GM12865 (cell line): ENCODE results near the gene CHAF1A.
A peak's percentile ranks its signal among the peaks of the same experiment; 100 is the strongest.

ENCODE experiments used
- DNase-seq: peaks from one replicate; pipeline ENCODE4 v3.0.0; 2010; ENCODE audit warnings: low read depth
- H3K4me3 ChIP-seq: 2 replicates; pipeline ENCODE4 v1.5.1; 2011; ENCODE audit warnings: mild to moderate bottlenecking, low read depth, low read length, control low read depth
- CTCF ChIP-seq: IDR thresholded peaks from 2 replicates; pipeline ENCODE4 v1.5.1; 2011; ENCODE audit warnings: low read length, control low read depth, low read depth, inconsistent platforms; ENCODE audit not compliant: insufficient read depth; ENCODE audit errors: missing control alignments

Gene CHAF1A

DNA sequence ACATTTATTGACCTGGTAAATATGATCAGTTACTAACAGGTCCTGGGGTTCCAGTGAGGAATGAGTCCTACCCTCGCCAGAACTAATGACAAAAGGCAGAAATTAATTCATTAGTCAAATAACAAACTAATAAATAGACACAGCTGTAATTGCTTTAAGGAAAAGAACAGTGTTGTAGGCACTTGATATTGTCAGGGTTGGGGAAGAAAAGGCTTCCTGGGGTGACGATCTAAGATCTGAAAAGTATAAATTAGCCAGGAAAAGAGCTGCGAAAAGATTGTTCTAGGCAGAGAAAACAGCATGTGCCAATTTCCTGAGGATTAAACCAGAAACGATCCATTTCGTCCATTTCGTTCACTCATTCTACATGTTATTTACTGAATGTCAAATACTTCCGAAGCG, 670 bp upstream of the CHAF1A start:
- TF ChIP-seq CTCF: no peak
- no peak for DNase-seq
- peak overlapping the region; percentile 58 for H3K4me3 ChIP-seq

DNA sequence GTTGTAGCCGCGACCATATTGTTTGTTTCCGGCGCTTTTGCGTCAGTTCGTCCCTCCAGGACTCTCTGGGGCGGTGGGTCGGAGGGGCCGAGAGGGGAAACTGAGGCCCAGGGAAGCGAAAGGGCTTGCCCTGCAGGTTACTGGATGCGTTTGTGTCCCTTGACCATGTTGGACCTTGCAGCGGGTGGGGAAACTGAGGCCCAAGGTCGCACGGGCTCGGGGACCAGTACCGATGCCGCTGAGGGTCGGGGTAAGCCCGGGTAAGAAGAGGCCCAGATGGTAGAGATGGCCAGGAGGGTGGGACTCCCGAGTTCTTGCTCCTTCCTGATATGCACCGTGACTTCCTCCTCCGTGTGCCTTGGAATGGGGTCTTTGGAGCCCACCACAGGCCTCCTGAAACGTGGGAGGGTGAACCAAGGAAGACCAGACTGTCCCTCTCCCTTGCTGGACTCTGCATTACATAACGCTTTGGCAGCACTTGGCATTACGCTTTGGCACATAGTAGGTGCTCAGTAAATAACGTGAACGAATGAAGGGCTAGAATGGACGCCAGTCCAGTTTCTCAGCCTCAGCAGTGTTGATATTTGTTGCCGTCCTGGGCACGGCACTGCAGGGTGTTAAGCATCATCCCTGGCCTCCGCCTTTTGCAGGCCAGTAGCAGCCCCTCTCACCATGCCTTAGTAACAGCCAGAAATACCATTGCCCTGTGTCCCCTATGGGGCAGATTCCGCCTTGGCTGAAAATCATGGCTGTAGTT, 743 bp downstream of the CHAF1A start:
- peak; percentile 21 for DNase-seq
- peak overlapping the region; percentile 72 for H3K4me3 ChIP-seq
- no peak for TF ChIP-seq CTCF

DNA sequence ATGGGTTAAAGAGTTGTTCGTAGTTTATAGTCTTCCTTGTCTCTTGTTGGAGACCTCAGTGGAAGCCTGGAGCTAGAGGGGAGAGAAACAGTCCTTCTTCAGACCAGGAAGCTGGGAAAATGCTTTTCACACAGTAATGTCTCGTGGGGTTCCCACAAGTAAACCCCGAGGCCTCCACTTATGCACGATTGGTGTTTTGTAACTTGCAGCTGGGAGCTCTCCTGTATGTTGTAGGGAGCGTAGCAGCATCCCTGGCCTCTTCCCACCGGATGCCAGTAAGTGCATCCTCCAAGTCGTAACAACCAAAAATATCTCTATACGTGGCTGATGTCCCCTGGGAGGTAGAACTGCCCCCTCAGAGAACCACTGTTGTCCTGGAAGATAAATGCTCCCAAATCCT, 3.5 kb downstream of the CHAF1A start:
- DNase-seq: no peak
- no peak overlapping the region for H3K4me3 ChIP-seq
- TF ChIP-seq CTCF: no peak

GRCh38 chr19:4406626-4407025, 4.2 kb downstream of the CHAF1A start:
- H3K4me3 ChIP-seq: no peak overlapping the region
- DNase-seq: no peak
- TF ChIP-seq CTCF: no peak

GRCh38 chr19:4409123-4409933, 6.9 kb downstream of the CHAF1A start:
- no peak for TF ChIP-seq CTCF
- DNase-seq: no peak
- no peak overlapping the region for H3K4me3 ChIP-seq

- DNase-seq: no peak
- no peak overlapping the region for H3K4me3 ChIP-seq
- TF ChIP-seq CTCF: no peak
Observed at GRCh38 chr19:4413588-4413987, 11.1 kb downstream of the CHAF1A start.
